Cerebellar nuclear complex (tissue), 1 donor: ENCODE data around the gene PYGM.
A peak's percentile ranks its signal among the peaks of the same experiment; 100 is the strongest.

ENCODE experiments used
- DNase-seq, 2 experiments: peaks; one replicate each; lab custom pipeline; 2025; lab: John Stamatoyannopoulos, UW

Gene PYGM

DNA sequence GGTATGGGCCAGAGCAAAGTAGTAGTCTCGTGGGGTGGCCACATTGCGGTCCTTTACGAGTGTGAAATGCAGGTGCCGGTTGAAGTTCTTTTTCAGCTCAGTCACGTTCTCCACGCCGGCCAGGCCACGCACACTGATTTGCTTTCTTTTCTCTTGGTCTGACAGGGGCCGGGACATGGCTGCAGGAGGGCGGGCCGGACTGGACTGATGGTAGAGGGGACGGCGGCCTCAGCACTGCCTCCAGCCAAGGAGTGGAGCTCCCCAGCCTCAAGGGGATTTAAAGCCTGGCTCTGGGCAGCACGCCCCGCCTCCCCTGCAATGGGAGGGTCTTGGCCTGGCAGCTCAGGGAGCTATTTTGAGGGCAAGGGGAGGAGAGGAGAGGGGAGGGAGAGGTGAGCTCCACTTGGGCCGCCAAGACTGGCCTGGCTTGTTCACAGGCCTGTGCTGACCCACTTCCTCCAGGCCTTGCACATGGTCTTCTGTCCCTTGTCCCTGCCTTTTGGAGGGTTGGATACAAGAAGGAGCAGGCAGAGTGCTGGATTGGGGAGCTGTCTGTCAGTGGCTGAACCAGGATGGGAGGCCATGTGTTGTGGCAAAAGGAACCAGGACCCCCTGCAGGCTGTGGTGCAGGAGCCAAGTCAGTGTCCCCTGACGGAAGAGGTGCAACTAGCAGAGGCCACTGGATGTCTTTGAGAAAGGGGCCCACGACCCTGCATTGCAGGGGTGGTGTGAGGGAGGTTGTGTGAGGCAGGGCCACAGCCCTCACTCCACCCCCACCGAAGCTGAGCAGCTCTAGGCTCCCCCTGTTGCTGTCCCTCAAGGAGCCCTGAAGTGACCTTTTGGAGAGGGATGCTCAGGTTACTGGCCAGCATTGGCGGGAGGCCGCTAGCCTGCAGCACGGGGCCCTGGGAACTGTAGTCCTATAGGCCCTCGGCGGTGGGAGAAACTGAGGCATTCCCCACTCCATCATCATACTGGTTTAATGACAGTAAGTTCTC is at the start of gene PYGM:
Gene PYGM (minus strand): TSS at position 253 of the 998 bp plus-strand sequence. CDS start 76 bp downstream, at position 177.
- peak in 1 of 2 experiments; percentile 50 for DNase-seq

DNA sequence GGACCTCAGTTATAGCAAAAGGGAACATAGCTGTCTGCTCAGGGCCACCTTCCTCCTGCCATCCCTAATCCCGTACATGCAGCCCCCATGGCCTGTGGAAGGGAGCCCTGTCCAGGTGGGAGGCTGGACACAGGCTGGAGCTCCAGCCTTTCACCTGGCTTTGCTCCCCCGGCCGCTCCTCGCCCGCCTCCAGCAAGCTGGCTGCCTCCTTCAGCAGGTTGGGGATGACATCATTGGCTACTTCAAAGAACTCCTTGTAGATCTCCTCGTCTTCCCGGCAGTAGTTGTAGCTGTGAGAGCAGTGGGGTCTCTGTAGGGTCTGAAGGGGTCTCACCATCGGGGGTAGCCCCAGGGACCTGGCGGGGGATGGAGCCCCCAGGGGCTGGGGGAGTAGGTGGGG is 45.7 kb upstream of the PYGM start:
- DNase-seq: no peak

DNA sequence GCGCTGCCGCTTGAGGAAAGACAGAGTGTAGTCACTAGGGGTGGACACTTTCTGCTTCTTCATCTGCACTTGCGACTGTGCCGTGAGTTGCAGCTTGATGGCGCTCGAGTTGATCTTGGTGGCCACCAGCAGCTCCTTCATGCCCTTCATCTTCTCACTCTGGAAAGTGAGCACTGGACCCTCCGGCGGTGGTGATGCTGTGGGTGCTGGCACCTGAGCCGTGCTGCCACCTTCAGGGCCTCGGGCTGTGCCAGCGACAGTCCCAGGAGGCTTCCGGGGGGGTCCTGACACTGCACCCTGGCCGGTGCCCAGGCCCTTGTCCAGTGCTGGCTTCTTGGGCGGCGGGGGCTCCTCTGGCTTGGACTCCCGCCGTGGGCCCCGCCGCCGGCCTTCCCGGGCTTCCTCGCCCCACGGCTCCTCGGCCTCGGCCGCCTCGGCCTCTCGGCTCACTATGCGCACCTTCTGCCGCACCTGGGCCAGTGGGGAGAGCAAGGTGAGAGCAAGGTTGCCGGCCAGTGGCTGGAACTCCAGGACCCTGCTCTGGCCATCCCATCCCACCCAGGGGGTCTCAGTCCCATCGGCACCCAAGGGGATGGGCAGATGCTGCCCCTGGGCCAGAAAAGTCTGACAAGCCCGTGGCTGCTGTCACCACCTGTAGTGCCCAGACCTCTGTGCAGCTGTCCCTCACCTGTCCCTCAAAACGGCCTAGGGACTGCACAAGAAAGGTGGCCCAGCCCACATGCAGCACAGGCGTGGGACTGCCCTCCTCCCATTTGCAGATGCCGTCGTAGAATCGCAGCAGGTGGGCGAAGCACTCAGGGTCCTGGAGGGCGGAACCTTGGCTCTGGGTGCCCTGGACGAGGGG is 44.8 kb upstream of the PYGM start:
- no peak for DNase-seq

DNA sequence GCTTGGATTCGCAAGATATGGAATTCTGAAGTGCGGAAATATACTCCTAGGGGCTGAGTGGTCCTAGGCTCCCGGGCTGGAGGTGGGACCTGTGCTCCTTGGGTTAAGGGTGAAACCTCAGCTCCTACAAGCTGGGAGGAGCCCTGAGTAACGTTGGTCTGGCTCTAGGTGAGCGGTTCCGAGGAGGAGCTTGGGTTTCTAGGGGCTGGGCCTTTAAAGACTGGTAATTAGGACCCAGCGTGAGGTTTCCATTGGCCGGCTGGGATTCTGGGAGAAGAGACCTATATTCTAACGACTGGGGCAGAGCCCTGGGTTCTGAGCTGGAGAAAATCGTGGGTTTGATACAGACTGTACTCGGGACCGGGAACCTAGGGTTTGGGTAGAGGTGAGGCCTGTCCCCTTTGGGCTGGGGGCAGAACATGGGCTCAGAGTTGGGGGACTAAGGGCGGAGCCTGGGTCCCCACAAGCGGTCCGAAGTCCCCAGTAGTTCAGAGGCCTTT is 44.1 kb upstream of the PYGM start:
- no peak for DNase-seq

DNA sequence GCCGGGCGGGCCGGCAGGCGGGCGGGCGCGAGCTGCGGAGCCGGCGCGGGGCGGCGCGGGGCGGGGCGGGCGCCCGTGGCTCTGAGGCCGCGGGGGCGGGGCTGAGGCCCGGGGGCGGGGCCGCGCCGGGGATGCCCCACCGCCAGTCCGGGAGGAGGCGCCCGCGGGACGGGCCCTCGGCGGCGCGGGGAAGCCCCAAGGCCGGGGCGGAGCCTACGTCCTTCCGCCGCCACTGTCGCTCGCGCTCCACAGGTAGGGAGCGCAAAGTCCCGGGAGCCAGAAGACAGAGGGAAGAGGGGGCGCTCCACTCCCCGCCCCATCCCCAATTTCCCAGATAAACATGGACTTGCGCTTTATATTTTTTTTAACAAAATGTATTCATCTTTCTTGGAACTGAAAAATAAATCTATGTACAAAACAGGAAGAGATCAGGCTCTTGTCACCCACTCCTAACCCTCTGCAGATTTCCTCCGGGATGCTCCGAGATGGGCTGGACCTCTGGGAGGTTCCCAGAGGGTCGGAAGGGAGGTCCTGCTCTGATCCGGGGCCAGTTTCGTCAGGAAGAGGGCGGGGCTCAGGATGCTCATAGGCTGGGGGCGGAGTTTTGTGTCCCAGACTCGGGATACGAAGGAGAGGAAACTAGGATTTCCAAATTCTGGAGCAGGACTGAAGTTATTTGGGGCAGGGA is 43.5 kb upstream of the PYGM start, which contains the start of gene MAP4K2:
Gene MAP4K2 (minus strand): TSS at position 57 of the 688 bp plus-strand sequence. CDS start 65 bp downstream, outside the sequence.
- DNase-seq: peak in 1 of 2 experiments; percentile 43

DNA sequence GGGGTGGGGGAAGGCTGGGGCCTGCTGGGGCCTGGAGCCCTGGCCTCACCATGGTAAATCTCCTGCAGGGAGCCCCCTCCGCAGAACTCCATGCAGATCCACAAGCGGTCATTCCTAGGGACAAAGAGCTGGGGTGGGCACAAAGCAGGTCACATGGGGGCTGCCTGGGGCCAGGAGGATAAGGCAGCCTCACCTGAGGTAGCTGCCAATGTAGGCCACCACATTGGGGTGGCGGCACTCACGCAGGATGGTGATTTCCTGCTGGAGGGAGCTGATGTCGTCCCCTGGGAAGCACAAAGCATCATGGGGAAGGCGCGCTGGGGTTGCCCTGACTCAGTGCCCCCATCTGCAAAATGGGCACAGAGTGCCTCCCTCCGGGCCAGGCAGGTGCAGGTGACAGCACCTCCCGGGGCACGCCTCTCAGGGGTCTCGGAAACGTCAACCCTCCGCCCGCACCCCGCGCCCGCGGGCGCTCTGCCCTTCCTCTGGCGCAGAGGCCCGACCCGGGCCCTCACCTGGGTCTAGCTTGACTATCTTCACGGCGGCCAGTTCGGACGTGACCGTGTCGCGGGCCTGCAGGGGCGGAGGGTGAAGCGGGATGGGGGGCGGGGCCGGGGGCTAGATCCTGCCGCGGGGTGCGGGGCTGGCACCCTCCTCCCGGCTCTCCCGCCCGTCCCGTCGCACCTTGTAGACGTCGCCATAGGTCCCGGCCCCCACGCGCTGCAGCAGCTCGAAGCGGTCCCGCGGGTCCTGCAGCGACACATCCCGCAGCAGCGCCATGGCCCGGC is 42.8 kb upstream of the PYGM start:
- no peak for DNase-seq

DNA sequence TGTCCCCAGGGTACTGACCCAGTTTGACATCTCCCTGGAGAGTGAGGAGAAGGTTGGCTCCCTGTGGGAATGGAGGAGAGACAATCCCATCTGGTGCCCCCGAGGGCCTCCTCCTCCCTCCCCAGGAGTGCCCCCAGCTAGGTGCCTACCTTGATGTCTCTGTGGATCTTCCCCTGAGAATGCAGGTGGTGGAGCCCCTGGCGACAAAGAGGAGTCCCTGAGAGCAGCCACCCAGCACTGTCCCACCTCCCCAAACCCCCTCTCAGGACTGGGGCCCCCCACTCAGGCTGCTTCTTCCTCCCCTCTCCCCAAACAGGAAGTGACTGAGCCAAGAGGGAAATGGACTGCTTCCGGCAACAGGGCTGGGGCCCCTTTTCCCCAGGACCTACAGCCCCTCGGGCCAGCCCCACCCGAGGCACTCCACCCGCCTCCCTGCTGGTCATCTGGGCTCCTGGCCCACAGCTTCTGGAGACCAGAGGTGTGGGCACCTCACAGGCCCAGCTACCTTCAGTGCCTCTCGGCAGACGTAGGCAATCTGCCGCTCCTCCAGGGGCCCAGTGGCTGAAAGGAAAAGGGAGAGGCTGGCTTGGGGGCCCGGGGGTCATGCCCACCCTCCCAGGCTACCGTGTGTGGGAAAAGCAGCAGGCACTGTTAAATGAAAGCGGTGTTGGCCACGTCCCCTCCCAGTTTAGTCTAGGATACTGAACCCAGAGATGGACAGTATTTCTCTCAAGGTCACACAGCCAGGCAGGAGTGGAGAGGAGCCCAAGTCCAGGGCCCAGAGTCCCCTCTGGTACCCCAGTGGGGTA is 42.0 kb upstream of the PYGM start:
- DNase-seq: no peak

DNA sequence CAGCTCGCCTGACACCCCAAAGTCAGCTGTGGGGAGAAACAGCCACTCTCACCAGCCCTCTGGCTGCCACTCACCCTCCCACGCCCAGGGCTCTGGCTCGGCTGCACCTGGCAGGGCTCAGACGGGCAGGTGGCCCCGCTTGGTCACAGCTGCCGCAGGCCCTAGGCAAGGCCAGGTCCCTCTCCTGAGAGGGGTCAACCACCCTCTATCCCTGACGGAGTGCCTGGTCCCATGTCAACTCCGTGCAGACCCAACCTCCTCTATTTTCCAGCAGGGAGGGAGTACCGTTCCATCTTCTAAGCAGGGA is 41.3 kb upstream of the PYGM start:
- no peak for DNase-seq

DNA sequence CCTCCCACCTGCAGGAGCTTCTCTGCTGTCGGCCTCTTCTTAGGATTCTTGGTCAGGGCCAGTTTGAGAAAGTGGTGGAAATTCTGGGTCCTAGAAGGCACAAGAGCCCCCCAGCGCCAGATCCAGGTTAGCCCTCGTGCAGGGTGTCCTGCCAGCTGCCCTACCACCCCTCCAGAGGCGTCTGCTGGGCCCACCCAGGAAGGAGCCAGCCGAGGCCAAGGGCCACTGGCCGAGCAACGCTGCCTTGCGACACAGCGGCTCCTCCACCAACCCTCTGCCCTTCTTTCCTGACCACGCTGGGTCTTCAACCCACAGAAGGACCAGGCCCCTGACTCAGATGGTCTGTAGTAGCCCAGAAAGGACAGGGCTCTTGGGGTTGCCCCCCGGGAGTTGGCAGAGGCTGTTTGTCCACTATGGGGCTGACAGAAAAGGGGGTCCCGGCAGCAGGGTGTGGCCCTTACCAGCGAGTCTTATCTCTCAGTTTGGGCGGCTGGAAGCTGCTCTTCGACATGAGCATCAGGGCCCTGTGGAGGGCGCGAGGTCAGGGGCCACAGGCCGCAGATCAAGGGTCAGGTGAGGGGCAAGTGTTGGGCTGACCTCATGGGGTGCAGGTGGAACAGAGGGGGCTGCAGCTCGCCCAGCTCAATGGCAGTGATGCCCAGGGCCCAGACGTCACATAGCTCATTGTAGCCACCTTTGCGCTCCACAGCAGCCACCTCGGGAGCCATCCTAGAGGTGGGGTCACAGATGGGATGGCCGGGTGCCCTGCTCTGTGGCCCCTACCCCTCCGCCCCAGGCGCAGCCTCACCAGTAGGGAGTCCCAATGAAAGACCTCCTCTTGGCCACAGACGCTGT is 40.8 kb upstream of the PYGM start:
- no peak for DNase-seq

DNA sequence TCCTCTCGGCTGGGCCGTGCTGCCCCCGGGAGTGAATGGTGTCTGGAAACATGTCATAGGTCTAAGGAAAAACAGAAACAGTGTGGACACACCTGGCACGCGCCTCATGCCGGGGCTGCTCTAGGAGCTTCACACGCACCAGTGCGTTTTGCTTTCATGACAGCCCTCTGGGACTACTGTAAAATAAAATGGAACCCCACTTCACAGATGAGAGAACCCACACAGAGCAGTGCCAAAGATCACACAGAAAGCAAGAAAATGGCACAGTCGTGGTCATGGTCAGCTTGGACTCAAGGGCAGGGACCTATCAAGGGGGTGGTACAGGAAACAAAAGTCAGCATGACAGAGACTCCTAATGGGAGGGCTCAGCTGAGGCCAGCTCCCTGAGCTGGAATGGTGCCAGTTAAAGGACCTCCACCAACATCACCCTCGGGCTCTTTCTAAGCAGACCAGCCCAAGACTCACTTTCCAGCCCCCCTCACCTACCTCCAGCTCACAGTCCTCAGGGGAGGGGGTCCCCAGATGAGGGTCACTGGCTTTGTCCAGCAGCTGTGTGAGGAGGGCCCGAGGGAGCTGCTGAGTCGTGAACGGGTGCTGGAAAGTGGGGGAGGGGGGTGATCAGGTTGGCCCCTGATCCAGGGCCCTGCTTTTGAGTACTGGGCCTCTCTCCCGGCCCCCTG is 40.0 kb upstream of the PYGM start:
- DNase-seq: no peak

DNA sequence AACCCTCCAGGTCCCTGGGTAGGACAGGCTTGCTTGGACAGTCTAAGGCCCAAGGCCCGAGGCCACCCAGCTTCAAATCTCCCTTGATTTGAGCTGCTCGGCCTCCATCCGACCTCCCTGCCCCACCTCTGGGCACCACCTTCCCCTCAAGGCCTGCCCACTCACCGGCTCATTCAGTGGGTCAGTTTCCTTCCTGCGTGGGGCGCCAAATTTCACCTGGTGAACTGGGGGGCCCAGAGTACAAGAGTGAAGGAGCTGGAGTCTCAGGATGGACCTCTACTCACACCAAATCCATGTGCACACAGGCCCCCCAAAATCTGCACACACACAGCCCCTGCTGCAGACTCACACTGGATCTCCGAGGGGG is 39.5 kb upstream of the PYGM start:
- DNase-seq: no peak

DNA sequence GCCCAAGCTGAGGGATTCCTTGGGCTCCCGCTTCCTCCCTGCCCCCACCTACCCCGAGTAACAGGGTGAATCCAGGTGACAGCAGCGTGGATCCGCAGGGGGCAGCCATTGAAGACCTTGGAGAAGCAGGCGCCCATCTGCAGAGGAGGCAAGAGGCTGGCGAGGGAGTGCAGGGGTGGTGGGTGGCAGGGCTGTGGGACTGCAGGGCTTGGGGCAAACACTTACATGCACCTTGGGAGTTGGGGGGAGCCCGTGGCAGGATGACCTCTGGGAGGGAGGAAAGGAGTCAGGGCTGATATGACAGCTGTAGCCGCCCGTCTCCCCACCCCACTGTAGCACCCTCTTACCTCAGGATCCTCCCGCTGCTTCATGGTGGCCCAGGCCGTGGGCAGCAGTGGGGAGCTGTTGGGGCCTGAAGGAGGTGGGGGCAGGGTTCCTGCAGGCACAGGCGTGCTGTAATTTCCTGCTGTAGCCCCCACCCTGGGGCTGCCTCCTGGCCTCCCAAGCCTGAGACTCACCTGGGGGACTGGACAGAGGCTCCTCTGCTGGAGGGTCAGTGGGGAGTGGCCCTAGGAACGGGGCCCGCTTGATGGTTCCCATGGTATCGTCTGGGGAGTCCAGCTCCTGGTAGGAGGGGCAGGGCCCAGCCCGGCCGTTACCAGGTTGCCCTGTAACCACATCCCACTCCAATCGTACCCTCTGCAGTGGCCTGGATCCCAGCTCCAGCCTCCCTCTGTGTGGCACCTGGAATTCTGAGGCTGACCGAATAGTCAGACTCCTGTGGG is 37.2 kb upstream of the PYGM start:
- no peak for DNase-seq

DNA sequence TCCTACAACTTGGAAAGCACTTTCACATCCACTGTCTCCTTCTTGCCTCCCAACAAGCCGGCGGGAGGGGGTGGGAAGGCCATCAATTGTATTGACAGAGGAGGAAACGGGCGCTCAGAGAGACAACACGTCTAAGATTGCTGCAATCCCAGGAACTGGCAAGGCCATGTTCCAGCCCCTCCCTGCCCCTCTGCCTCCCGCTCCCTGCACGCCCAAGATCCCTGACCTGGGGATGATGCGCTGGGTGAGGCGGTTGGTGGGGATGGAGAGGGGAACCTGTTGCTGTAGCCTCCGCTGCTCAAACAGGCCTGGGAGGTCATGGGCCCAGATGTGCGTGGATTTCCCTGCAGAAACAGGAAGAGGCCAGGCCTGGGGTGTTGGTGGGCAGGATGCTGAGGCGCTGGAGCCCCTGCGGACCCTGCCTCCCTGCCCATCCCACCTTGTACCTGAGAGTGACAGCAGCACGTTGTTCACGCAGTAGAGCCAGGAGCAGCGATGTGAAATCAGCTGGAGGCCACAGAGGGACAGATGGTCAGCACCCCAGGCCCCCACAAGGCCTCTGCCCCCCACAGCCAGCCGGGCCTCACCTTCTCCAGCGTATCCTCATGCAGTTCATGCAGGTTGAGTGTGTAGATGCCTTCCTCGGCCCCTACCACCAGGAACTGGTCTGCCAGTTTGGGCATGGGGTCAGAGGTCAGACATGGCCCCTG is 36.4 kb upstream of the PYGM start:
- no peak for DNase-seq

DNA sequence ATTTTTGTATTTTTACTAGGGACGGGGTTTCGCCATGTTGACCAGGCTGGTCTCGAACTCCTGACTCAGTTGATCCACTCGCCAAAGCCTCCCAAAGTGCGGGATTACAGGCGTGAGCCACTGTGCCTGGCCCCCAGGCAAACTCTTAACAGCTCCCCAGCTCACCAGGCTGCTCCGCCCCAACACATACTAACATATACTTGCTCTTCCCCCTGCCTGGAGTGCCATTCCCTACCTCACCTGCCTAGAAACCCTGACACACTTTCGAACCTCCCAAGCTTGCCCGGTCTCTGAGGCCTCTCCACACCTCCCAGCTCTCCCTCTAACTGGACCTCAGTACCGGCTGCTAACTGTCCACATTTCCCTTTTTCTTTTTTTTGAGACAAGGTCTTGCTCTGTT is 34.8 kb upstream of the PYGM start:
- DNase-seq: no peak

DNA sequence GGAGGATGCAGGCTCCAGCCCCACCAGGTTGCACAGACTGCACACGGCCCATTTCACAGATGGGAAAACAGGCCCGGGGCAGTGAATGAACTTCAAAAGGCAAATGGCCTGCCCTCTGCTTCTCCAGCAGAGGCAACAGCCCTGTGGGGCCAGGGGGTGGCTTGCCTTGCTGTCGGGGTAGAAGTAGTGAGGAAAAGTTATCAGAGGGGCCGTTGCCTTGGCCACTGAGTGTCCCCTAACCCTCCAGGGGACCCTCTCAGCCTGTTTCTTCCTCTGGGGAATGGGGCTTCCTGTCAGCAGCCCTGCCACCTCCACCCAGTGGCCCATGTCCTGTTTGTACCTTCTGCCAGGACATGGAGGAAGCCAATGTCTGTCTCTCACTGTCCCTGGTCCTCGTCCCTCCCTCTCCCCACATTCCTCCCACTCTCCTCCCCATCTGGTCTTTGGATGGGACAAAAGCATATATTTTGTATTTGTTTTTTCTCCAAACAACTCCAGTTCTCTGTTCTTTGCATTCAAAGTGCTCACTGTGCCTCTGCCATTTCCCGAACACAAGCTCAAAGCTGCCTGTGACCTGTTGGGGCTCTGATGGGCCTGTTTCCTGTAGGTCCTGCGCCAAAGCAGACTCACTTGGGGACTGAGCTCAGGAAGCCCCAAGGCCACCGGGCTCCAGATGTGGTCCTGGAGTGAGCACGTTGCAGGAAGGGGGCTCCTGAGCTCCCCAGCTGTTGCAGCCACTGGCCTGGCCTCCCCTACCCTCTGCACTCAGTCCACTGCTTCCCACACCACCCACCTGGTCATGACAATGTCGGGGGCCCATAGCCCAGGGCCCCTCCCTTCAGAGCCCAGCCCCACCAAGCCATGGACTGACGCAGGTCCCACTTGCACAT is 33.7 kb upstream of the PYGM start:
- DNase-seq: no peak

DNA sequence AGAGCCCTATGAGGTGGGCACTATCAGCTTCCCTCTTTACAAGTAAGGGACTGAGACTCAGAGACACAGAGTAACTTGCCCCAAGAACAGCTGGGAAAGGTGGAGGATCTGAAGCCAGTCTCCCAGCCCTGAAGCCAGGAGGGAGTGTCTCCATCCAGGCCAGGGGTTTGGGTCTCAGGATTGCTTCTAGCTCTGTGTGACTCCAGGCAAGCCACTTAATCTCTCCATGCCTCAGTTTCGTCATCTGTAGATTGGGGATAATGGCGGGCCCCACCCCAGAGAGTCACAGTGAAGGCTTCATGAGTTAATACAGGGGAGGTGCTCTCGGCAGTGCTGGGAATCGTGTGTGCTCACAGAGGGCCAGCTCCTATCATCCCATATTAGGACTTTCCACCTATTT is 32.7 kb upstream of the PYGM start:
- no peak for DNase-seq
